ENCODE results near the gene ADSL.

DNA sequence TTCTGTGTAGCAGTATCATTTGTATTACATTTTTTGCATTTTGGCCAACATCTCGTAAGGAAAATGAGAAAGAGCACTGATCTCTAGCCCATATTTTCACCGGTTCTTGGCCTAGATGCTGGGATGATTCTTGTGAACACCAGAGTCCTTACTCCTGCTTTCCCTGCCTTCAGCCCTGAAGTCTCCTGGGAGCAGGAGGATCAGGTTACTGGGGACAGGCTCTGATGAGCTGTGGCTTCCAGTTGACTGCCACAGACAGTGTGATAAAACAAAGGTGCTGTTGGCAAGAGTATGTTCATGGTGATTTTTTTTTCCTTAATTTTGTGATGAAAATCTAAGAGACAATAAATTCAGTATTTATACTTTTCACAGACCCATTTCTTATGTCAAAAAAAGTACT lies 34.2 kb upstream of the ADSL start:
- no peak for TF ChIP-seq EZH2phosphoT487 (IDR thresholded peaks at IDR 0.05; ENCODE audit: borderline replicate concordance, low read length)
- TF ChIP-seq, protein P1, sequence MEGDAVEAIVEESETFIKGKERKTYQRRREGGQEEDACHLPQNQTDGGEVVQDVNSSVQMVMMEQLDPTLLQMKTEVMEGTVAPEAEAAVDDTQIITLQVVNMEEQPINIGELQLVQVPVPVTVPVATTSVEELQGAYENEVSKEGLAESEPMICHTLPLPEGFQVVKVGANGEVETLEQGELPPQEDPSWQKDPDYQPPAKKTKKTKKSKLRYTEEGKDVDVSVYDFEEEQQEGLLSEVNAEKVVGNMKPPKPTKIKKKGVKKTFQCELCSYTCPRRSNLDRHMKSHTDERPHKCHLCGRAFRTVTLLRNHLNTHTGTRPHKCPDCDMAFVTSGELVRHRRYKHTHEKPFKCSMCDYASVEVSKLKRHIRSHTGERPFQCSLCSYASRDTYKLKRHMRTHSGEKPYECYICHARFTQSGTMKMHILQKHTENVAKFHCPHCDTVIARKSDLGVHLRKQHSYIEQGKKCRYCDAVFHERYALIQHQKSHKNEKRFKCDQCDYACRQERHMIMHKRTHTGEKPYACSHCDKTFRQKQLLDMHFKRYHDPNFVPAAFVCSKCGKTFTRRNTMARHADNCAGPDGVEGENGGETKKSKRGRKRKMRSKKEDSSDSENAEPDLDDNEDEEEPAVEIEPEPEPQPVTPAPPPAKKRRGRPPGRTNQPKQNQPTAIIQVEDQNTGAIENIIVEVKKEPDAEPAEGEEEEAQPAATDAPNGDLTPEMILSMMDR (conservative IDR thresholded peaks at IDR 0.05; ENCODE audit: low read depth, low read length), result no peak
